Measurements from ENCODE around the gene PSMG4.

PSMG4 gene

DNA sequence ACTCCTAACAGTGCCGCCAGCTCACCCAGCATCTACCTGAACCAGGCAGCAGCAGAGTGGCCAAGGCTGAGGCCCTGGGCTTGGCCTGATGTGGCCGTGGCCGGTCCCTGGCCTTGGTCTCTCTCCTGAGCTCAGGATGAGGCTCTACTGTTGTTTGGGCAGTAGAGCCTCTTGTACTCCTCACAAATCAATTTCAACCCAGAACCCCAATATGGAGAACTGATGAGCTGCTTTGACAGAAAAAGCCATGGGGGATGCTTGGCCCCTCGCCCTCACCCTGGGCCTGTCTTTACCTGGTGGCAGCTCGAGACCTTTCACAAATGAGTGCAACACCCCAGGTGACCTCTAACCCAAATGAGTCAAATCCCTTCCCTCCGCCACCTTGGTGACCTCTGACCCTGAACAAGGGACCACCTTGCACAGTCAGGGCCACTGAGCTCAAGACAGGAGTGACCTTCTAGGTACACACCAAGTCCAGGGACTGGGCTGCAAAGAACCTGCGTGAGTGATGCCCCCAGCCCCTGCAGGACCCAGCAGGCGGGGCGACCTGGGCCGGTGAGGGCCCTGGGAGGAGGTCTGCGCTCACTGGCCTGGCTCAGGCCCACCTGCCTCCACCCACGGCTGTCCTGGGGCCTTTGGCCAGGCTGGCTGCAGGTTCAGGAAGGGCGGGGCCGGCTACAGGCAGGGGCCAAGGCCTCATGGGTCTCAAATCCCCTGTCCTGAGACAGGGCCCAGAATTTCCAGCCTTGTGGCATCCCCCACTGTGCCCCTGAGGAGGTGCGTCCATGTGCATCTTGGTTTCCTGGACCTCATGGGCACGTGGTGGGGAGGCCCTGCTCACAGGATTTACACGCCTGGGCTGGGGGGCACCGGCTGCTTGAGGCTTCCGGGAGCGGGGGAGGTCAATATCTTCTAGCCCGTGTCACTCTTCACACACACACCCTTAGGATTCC, 30.2 kb downstream of the PSMG4 start:
- DNase-seq (ENCODE audit: low read depth in 1 of 2, low spot score in 1 of 2) = no peak

DNA sequence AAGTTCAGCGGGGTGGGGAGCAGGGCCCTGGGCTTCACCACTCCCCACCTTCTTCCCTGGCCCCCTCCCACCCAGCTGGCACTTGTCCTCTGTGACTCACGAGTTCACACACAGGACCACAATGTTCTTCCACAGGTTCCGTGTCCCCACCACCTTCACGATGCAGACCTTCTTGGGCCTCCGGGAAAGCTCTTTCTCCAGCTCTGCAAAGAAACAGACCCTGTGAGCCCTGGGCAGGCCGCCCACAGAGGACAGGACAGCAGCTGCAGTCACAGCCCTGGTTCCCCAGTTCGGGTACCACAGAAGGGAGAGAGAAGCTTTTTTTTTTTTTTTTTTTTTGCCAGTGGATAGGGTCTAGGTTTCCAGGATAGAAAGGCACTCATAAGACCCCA, 30.9 kb downstream of the PSMG4 start:
- DNase-seq (ENCODE audit: low read depth in 1 of 2, low spot score in 1 of 2) = no peak

DNA sequence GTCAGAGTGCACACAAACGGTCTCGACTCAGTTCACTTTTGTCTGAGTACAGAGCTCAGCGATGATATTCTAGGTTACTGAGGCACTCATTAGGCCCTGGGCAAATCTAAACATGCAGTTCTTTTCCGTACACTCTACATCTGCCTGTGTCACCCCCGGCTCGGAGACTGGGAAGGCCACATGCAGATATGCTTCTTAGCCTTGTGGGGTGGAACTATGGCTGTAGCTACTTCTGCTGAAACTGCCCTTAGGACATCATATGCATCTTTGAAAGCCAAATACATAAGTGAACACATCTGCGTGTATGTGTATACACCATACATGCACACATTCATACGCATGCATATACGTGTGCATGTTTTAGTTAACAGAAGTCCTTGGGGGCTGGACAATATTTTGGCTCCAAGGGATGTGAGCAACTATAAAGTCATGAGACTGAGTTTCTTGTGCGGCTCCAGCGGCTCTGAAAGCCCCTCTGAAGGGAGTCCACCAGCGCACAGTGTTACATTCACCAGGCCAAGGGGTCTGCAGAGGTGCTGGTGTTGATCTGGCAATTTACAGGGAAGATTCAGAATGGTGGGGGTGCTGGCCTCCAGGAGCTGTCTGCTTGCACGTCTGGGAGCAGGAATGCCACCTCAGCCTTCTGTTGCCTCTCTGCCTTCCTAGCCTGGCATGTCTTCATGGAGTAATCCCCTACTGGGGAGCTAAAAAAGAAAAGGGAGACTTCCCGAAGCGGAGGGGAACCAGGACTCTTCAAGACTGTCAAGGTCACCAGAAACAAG, 31.6 kb downstream of the PSMG4 start:
- DNase-seq (ENCODE audit: low read depth in 1 of 2, low spot score in 1 of 2) = no peak

GRCh38 chr6:3290931-3291211, 32.1 kb downstream of the PSMG4 start:
- DNase-seq (ENCODE audit: low read depth in 1 of 2, low spot score in 1 of 2) = no peak

DNA sequence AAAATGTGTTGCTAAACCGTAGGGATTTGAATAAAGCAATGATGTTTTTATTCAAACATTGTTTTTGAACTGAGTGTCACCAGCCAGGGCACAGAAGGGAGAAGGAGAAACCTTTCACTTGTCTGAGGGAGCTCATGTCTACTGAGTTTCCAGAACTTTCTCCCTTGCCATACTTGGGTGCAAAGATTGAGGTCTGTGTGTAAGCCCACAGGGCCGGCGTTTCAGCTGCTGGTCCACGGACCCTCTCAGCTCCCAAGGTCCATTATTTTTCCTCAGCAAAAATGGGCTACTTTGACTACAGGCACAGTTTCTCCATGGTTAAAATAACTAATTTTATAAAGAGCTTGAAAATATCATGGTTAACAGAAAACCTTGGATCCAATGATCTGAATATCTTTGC, 32.6 kb downstream of the PSMG4 start:
- DNase-seq (ENCODE audit: low read depth in 1 of 2, low spot score in 1 of 2) = no peak

DNA sequence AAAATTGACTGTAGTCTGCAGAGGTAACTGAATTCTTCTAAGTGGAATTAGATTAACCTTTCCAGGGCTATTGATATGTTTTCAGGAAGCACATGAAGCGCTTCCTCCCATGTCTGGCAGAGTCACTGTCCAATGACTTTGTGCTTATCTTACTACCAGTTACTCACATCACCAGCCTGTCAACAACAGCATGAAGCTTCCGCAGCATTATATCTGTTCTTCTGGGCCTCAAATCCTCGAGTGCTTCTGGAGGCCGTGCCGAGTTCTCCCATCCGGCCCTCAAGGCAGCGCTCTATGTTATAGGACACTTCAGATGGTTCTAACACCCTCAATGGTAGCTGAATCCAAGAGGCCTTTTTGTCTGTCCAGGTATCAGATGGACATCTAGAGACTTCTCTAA, 33.2 kb downstream of the PSMG4 start:
- DNase-seq (ENCODE audit: low read depth in 1 of 2, low spot score in 1 of 2) = no peak

GRCh38 chr6:3292431-3293197, 33.9 kb downstream of the PSMG4 start:
- DNase-seq (ENCODE audit: low read depth in 1 of 2, low spot score in 1 of 2) = no peak

- no peak for DNase-seq (ENCODE audit: low read depth in 1 of 2, low spot score in 1 of 2)
These were observed 34.8 kb downstream of the PSMG4 start for GRCh38 chr6:3293271-3294155.

GRCh38 chr6:3294396-3294795, 35.6 kb downstream of the PSMG4 start:
- DNase-seq (ENCODE audit: low read depth in 1 of 2, low spot score in 1 of 2) = no peak

DNA sequence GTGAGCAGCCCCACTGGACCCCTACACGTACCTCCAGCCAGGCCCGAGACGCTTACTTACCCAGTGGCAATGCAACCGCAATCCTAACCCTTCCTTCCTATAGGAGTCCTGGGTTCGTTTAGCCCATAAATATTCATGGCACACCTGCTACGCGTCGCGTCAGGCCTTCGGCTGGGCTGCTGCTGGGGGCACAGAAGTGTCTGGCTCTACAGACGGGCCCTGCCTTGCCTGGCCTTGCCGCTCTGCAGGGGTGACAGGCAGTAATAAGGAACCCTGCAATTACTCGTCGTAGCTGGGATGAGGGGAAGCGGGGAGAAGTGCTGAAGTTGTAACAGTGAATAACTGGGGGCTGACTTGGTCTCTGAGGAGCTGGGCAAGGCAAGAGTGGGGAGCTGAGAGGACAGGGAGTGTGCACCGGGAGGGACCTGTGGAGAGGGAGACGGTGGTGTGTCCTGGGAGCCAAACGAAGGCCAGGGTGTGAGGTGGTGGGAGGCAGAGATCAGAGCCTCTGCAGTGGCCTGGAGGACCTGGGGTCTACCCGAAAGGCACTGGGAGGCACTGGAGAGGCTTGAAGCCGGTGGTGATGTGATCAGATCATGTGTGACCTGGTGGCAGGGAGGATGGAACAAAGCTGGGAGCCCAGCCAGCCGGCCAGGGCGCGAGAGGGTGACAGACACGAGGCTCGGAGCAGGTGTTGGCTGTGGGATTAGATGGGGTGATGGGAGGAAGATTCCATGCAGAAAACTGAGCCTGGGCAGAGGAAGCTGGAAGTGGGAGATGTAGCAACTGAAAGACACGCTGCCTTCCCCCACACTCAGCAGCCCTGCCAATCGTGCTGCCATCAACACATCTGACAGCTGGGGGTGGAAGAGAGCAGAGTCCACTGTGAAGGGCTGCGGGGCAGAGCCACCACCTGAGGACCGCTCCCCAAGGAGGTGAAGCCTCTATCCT, 36.4 kb downstream of the PSMG4 start:
- no peak for DNase-seq (ENCODE audit: low read depth in 1 of 2, low spot score in 1 of 2)

GRCh38 chr6:3296078-3296477, 37.3 kb downstream of the PSMG4 start:
- DNase-seq (ENCODE audit: low read depth in 1 of 2, low spot score in 1 of 2) = no peak

DNA sequence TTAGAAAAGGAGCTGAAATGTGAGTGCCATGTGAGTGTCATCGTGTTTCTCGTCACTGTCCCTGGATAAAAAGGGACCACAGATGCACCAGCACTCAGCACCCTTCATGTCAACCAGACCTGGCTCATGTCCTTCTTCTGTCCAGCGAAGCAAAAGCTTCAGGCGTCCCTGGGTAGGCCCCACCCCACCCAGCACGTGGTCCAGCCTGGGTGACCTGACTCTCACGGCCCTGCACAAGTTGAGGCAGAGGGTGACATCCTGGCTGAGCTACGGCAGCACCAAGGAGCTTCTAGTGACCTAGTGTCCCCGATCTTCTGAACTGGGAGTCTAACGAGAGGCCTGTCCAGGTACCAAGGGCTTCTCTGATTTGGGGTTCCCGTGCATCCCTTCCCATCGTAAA, 37.8 kb downstream of the PSMG4 start:
- DNase-seq (ENCODE audit: low read depth in 1 of 2, low spot score in 1 of 2) = no peak

DNA sequence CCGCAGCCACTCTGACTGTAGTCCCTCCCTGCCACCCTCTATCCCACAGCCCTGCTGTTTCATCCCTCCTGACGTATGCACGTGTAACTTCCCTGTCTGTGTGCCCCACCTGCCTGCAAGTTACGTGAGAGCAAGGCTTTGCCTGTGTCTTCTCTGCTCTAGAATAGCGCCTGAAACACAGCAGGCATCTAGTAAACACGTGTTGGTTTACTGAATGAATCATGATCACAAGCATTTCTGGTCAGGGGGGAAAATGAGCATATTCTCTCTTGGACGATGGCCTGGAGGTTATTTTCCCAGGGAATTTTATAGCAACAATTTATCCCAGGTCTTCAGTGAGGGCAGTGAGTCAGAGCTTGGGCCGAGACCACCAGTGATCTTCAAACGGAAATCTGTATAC, 38.3 kb downstream of the PSMG4 start:
- DNase-seq (ENCODE audit: low read depth in 1 of 2, low spot score in 1 of 2) = no peak

DNA sequence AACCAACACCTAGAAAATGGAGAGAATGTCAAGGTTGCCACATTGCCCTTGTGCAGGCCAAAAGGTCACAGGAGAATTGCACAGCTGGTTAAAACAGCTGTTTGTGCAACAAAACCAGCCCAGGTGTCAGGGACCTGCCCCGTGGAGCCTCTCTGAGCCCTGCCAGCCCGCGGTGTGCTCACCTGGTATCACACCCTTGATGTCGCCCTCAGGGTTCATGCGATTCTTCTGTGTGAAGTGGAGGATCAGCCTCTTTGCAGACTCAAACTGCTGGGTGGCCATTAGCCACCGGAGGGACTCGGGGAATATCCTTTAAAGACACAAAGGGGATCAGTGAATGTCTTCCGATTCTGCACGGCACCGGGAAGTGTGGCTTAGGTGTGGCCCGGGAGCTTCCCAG, 39.2 kb downstream of the PSMG4 start:
- DNase-seq (ENCODE audit: low read depth in 1 of 2, low spot score in 1 of 2) = no peak

DNA sequence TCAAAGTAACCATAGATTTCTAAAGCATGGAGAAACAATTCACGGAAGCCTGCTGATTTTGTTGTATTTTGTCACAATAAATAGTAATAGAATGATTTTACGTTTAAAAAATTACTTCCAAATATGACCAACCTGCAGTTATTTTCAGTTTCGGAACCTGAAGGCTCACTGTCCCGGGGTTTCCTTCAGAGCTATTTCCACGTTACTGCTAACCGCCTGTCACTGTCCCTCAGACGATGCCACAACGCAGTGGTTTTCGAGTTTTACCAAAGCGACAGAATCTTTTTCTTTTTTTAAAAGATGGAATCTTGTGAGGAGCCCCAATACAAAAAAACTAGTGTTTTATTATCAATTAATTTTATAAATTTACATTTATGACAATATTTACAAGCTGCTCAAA, 40.5 kb downstream of the PSMG4 start:
- no peak for DNase-seq (ENCODE audit: low read depth in 1 of 2, low spot score in 1 of 2)

DNA sequence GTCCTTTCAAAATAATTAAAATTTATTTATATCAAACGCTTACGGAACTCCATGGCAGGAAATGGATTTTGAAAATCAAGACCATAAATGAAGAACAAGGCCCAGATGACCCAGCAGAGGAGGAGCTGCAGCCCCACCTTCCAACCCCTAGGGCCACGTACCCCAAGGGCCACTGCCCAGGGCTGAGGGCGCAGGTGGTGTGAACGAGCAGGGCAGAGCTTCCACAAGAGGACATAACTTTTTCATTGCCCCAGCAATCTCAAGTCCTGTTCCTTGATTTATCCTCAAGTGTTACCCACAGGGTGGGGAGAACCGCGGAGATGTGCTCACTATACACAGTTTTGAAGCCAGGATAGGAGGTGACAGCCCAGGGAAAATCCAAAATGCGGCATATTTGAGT, 42.8 kb downstream of the PSMG4 start:
- DNase-seq (ENCODE audit: low read depth in 1 of 2, low spot score in 1 of 2) = no peak

GRCh38 chr6:3303795-3304411, 45.2 kb downstream of the PSMG4 start:
- no peak for DNase-seq (ENCODE audit: low read depth in 1 of 2, low spot score in 1 of 2)

DNA sequence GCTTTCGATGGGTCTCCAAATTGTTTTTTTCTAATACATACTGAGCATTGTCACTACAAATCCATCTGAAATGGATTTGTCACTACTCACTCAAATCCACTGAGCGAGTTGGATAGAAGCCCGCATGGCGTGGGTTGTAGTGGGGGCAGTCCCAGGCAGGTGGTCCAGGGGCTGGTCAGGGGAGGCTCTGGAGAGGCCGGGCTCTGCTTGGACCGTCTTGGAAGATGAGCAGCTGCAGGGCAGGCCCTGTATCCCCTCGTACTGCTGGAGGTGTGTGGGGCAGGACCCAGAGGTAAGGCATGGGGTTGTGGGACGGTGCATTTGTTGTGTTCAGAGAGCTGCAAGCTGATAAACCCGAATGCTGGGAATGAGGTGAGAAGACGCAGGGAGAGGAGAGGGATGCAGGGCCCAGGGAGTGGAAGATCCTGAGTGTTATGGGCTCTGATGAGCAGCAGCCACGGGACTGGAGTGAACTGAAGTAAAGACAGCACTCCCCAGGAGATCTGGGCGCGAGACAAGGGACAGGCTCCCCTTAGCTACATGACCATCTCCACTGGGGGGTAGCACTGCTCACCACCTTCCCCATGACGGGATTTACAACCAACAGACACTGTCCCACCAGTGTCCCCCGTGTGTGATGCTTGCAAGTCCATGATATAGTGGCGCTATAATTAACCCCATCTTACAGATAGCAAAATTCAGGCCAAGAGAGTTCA, 45.9 kb downstream of the PSMG4 start:
- DNase-seq (ENCODE audit: low read depth in 1 of 2, low spot score in 1 of 2) = no peak

GRCh38 chr6:3305216-3305565, 46.4 kb downstream of the PSMG4 start:
- DNase-seq (ENCODE audit: low read depth in 1 of 2, low spot score in 1 of 2) = no peak

Measured in stimulated activated CD4-positive, alpha-beta T cell treated with anti-CD3 and anti-CD28 coated beads, Interleukin-15, amount 100 ng/mL, for 1 hour (primary cell).